ENCODE measurements around the gene MIP.
"Not testable (repeated sequence)": the region's sequence is repeated elsewhere in the genome, so short reads cannot be mapped to it uniquely, and the experiment has no call there.

Gene MIP

DNA sequence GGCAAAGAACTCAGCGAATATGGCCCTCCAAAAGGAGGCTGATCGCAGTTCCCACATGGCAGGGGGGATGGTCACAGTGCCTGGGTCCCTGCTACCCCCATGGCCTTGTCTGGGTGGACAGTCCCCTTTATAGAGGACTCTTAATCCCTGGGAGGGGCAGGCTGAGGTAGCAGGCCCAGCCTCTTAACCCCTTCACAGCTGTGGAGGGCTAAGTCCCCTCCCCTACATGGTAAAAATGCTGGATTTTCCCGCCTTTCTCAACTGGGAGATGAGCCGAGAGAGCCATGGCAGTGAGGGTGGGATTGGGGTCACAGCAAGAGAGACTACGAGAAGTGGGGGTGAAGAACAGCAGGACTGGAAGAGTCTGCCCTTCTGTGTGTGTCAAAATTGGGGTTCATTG is at the start of gene MIP:
Gene MIP (minus strand): TSS at position 101 of the 400 bp plus-strand sequence. CDS start 44 bp downstream, at position 57.
- DNase-seq, result no peak

GRCh38 chr12:56499879-56500278 is 45.4 kb upstream of the MIP start:
- DNase-seq, result not testable (repeated sequence)

GRCh38 chr12:56499452-56499851 is 45.0 kb upstream of the MIP start:
- DNase-seq, result not testable (repeated sequence)

GRCh38 chr12:56498126-56498902 is 43.9 kb upstream of the MIP start:
- DNase-seq, result not testable (repeated sequence)

DNA sequence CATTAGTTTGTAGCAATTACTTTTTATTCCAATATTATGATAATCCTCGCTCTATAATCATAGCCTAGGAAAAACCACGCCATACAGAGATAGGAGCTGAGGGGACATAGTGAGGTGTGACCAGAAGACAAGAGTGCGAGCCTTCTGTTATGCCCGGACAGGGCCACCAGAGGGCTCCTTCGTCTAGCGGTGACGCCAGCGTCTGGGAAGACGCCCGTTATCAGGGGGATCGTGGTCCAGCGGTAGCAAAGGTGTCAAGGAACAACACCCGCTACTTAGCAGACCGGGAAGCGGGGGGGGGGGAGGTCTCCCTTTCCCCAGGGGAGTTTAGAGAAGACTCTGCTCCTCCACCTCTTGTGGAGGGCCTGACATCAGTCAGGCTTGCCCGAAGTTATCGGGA is 42.2 kb upstream of the MIP start:
- peak; percentile 69 for DNase-seq

DNA sequence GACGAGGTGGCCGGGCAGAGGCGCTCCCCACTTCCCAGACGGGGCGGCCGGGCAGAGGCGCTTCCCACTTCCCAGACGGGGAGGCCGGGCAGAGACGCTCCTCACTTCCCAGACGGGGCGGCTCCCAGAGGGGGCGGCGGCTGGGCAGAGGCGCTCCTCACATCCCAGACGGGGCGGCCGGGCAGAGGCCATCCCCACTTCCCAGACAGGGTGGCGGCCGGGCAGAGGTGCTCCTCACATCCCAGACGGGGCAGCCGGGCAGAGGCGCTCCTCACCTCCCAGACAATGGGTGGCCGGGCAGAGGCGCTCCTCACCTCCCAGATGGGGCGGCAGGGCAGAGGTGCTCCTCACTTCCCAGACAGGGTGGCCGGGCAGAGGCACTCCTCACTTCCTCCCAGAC is 40.0 kb upstream of the MIP start:
- DNase-seq, result not testable (repeated sequence)

DNA sequence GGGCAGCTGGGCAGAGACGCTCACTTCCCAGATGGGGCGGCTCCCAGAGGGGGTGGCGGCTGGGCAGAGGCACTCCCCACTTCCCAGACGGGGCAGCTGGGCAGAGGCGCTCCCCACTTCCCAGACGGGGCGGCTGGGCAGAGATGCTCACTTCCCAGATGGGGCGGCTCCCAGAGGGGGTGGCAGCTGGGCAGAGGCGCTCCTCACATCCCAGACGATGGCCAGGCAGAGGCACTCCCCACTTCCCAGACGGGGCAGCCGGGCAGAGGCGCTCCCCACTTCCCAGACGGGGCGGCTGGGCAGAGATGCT is 39.6 kb upstream of the MIP start:
- DNase-seq, result not testable (repeated sequence)

DNA sequence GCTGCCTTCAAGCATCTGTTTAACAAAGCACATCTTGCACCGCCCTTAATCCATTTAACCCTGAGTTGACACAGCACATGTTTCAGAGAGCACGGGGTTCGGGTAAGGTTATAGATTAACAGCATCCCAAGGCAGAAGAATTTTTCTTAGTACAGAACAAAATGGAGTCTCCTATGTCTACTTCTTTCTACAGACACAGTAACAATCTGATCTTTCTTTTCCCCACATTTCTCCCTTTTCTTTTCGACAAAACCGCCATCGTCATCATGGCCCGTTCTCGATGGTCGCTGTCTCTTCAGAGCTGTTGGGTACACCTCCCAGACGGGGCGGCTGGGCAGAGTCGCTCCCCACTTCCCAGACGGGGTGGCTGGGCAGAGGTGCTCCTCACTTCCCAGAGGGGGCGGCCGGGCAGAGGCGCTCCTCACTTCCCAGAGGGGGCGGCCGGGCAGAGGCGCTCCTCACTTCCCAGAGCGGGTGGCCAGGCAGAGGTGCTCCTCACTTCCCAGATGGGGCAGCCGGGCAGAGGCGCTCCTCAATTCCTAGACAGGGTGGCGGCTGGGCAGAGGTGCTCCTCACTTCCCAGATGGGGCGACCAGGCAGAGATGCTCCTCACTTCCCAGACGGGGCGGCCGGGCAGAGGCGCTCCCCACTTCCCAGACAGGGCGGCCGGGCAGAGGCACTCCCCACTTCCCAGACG is 39.1 kb upstream of the MIP start:
- not testable (repeated sequence) for DNase-seq

GRCh38 chr12:56490360-56490759 is 35.9 kb upstream of the MIP start:
- no peak for DNase-seq

- peak; percentile 71 for DNase-seq
Observed at GRCh38 chr12:56488041-56488955, 33.8 kb upstream of the MIP start, which contains the start of gene GLS2. TSS of gene GLS2 (minus strand) at chr12:56488161. CDS start at chr12:56488118, 43 bp downstream.

DNA sequence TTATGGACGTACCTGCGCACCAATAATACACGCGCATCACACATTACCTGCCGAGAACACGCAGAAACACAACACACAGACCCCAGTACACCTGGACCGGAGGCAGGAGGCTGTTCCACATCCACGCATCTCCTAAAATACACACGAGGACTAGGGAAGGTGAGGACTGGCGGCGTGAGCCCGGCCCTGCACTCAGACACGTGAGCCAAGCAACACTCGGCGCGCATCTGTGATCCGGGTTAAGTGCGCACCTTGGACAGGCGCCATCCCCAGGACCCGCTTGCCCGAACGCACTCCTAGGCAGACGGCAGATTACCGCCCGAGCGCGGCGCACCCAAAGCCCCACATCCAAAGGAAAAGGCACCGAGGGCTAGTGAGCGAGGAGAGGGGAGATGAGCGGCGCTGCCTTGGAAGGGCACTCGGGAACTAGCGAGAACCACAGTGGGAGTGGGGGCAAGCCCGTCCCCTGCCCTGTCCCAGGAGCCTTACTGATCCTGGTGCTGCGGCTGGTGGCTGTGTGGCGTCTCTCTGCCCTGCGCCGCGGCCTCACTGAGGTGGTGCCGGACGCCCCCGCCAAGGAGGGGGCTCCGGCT is 33.1 kb upstream of the MIP start:
- DNase-seq, result peak; percentile 32

DNA sequence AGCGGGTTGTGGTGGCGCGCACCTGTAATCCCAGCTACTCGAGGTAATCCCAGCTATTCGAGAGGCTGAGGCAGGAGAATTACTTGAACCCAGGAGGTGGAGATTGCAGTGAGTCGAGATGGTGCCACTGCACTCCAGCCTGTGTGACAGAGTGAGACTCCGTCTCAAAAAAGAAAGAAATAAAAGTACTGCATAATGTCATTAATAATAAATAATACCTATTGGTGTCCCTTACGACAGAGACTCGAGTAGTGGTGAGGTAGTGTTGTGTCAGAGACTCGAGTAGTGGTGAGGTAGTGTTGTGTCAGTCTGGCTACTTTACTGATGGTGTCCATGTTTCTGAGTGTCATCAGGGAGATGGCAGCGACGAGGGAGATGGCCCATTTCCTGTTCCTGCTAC is 32.2 kb upstream of the MIP start:
- DNase-seq, result no peak

- no peak for DNase-seq
Observed at GRCh38 chr12:56484566-56484965, 30.1 kb upstream of the MIP start.

- no peak for DNase-seq
Observed at GRCh38 chr12:56479625-56480024, 25.2 kb upstream of the MIP start.

DNA sequence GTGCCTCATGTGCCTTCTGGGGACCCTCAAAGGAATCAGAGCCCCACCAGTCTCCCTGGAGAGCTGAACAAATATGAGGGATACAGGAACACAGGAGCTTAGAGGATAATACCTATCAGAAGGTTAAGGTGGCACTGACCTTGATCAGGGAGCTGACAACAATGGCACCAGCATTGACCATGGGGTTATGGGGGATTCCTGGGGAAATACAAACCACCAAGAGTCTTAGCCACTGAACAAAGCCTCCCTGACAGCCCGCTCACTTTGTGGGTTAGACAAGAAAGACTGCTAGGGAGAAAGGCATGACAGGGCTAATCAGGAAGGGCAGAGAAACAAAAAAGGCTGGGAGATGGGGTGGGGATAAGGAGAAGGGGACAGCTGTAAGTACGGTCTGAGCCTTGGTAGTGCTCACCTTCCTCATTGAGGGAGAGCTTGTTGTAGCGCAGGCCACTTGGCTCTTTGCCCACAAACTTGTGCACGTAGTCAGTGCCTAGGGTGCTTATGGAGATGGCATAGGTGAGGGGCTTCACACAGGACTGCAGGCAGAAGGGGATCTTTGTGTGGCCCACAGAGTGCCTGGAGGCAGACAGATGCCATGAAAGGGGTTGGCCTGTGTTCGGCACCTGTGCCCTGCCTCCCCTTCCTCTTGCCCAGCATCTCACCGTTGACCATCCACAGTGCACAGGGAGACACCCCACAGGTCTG is 23.2 kb upstream of the MIP start:
- no peak for DNase-seq

- no peak for DNase-seq
Observed at GRCh38 chr12:56476972-56477432, 22.5 kb upstream of the MIP start.

GRCh38 chr12:56476143-56476542 is 21.7 kb upstream of the MIP start:
- DNase-seq, result no peak

DNA sequence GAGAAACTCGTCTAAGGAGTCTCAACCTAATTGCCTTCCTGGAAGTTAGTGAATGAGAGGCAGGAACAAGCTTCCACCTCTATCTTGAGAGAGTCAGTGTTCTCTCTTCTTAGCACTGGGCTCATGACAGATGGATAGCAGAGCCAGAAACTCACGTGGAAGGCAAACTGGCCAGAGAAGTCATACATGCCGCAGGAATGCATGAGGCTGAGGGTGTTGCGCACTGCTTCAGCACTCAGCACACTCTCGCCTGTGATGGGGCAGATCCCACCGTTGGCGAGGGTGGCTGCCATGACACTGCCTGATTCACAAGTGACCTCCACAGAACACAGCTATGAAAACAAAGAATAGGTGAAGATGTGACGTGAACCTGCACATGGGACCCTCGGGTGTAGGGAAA is 19.9 kb upstream of the MIP start:
- no peak for DNase-seq

- no peak for DNase-seq
Observed at GRCh38 chr12:56469007-56469930, 14.8 kb upstream of the MIP start.

GRCh38 chr12:56468216-56469006 is 14.0 kb upstream of the MIP start, which contains the start of gene SPRYD4:
TSS of gene SPRYD4 (plus strand) at chr12:56468578. CDS start at chr12:56468592, 14 bp downstream.
- peak; percentile 94 for DNase-seq
